22Rv1 (cell line): ENCODE data around the gene BNIP5.

Experiments used
- H3K27ac ChIP-seq: fragments of 450-650 bp; 2 replicates; pipeline ENCODE4 v1.5.1; 2017
- ZFX ChIP-seq: fragments of 450-650 bp; IDR thresholded peaks from 2 replicates; pipeline ENCODE4 v1.6.1; 2017; ENCODE audit warnings: antibody characterized with exemption, borderline replicate concordance
- TF ChIP-seq, protein P1 (sequence below): fragments of 450-650 bp; IDR thresholded peaks from 2 replicates; pipeline ENCODE4 v1.5.1; 2017; ENCODE audit warnings: mild to moderate bottlenecking

The BNIP5 gene

GRCh38 chr6:36301781-36302180 lies 34.9 kb downstream of the BNIP5 start:
- TF ChIP-seq, protein P1, sequence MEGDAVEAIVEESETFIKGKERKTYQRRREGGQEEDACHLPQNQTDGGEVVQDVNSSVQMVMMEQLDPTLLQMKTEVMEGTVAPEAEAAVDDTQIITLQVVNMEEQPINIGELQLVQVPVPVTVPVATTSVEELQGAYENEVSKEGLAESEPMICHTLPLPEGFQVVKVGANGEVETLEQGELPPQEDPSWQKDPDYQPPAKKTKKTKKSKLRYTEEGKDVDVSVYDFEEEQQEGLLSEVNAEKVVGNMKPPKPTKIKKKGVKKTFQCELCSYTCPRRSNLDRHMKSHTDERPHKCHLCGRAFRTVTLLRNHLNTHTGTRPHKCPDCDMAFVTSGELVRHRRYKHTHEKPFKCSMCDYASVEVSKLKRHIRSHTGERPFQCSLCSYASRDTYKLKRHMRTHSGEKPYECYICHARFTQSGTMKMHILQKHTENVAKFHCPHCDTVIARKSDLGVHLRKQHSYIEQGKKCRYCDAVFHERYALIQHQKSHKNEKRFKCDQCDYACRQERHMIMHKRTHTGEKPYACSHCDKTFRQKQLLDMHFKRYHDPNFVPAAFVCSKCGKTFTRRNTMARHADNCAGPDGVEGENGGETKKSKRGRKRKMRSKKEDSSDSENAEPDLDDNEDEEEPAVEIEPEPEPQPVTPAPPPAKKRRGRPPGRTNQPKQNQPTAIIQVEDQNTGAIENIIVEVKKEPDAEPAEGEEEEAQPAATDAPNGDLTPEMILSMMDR = no peak
- TF ChIP-seq ZFX = no peak
- no peak overlapping the region for H3K27ac ChIP-seq

DNA sequence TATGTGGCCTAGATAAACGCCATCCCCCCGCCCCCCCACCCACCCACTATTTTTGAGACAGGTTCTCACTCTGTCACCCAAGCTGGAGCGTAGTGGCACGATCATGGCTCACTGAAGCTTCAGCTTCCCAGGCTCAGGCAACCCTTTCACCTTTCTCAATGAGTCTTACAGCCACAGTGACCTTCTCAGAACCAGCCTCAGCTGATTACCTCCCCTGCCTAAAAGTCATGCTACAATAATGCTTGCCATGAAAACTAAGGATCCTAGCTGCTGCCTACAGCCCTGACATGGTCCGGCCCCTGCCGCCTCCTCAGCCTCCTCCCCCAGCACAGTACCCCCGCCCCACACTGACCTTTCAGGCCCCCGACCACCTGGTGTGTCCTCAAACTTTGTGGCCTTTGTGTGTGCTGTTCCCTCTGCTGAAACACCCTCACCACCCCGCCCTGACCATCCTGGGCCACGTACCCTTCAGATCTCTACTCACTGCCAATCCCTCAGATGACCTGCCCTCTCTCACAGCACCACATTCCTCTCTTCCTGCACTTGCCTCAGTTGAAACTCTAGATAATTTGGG lies 35.5 kb downstream of the BNIP5 start:
- no peak for TF ChIP-seq ZFX
- TF ChIP-seq, protein P1 = no peak

DNA sequence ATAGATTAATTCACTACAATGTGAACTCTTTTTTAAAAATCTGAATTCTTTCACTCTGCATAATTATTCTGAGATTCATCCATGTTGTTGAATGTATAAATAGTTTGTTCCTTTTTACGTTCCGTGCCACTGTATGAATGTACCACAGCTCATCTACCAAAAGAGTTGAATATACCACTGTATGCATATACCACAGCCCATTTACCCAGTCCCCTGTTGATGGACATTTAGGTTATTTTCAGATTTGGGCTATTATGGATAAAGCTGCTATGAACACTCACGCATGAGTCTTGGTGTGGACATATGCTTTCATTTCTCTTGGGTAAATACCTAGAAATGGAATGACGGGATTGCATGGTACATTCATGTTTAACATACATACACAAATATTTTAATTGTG lies 38.7 kb downstream of the BNIP5 start:
- TF ChIP-seq, protein P1 = no peak
- no peak overlapping the region for H3K27ac ChIP-seq

More for the DNA sequence above, 35.5 kb downstream of the BNIP5 start:
- no peak overlapping the region for H3K27ac ChIP-seq

DNA sequence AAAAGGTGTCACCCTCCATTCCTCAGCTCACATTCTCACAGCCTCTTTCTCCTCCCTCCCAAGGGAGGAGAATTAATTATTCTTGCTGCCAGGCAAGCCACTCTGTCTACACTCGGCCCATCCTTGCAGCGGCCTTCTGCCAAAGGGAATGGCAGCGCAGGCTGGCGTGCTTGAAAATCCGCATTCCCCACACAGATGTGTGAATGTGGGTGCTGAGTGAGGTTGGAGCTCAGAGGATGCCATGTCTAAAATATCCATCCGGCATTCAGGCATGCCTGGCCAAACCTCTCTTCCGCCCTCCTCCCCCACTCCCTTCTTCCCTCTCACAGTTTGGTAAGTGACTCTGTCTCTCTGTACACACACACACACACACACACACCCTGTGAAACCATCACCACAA lies 39.2 kb downstream of the BNIP5 start:
- no peak overlapping the region for H3K27ac ChIP-seq
- TF ChIP-seq, protein P1 = no peak
- TF ChIP-seq ZFX = no peak

GRCh38 chr6:36297051-36297450 lies 39.6 kb downstream of the BNIP5 start:
- TF ChIP-seq, protein P1 = no peak
- no peak for TF ChIP-seq ZFX
- H3K27ac ChIP-seq = no peak overlapping the region

GRCh38 chr6:36296240-36296639 lies 40.4 kb downstream of the BNIP5 start:
- no peak overlapping the region for H3K27ac ChIP-seq
- no peak for TF ChIP-seq ZFX
- TF ChIP-seq, protein P1 = no peak

GRCh38 chr6:36292170-36292569 lies 44.5 kb downstream of the BNIP5 start:
- no peak overlapping the region for H3K27ac ChIP-seq

More at GRCh38 chr6:36292170-36292569, 44.5 kb downstream of the BNIP5 start:
- TF ChIP-seq, protein P1 = no peak
- TF ChIP-seq ZFX = no peak
